Pulmonary artery endothelial cell (primary cell): ENCODE results near the gene CLCA1. TPM values are rescaled to one million over a fixed set of nuclear protein-coding genes. Genes with fewer than 3 reads are reported as not detected.

ENCODE experiments used
- DNase-seq: peaks from one replicate; pipeline ENCODE4 v3.0.0-alpha.2; 2011; ENCODE audit warnings: low read depth, low spot score
- total RNA-seq: library from RNA; depleted of rRNA; stranded (reverse); fragments of >200 nt; gene quantifications from 2 replicates; pipeline ENCODE4 v1.2.3, GENCODE V29; 2014

Gene CLCA1
- total RNA-seq, 1 donor from 2014 or later = not detected

DNA sequence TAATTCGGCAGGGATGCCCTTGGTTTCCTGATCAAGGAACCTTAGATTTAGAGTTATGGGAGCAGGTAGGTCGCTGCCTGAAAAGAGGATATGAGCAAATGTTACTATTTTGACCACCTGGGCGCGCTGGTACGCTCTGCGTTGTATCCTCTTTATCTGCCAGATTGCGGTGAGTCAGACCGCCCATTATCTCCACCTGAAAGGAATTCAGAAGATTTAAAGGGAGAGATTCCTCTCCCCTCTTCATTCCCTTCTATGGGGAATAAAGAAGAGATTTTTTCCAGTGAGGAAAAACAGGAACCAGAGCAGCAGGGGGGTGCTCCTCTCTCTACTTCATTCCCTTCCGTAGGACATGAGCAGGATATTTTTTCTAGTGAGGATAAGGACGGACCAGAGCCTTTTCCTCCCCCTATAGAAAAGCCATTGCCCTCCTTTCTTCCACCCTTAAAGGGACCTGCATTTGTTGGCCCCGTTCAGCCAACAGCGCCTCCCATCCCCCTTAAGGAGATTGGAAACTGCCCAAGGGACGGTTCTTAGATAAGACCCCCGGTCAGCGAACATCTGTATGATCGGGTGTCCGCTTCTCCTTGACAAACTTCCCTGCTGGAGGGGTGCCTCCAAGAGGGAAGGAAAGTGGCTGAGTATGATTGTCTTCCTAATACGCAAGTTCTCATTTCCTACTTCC, 34.1 kb downstream of the CLCA1 start:
- no peak for DNase-seq

DNA sequence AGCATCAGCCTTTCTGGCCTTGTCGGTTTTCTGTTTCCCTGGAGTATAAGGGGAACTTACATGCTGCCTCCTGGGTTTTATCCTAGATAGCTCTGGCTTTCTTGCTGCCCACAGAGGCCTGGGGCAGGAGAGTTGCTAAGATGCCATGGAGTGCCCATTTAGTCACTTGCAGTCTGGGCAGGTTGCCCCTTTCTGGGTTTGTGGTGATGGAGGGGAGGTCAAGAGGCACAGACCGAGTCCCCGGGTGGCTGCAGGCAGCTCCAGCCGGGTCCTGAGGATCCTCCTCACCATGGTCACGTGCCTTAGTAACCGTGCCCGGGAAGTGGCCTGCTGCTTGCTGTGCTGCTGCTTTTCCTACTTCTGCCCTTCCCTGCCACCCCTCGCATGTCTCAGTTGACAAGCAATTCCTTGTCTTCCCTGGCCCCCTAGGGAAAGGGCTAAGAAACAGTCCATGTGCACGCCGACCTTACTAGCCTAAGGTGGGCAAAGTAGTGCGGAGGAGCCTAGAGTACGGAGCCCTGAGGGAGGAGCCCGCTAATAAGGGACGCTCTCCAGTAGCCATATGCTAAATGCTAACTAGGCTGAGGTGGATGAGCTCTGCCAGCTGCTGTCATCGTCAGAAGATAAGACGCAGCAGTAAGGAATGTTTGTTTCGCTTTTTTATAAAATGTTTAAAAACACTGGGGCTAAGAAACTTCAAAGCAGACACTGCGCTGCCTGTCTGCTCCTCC, 34.8 kb downstream of the CLCA1 start:
- no peak for DNase-seq

DNA sequence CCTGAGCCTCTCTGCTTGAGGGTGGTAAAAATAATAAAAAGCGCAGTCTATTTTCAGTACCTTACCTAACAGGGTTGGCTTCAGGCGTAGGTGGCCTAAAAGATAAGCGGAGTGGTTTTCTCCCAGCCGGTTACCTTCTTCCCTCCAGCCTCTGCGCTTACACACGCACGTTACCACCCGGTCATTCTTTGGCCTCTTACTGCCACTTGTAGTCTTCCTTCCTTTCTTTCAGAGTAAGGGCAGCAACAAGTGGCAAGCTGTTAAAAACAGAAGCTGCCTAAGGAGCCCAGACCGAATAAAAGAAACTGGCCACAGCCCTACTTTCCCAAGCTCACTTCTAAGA, 35.4 kb downstream of the CLCA1 start:
- no peak for DNase-seq

DNA sequence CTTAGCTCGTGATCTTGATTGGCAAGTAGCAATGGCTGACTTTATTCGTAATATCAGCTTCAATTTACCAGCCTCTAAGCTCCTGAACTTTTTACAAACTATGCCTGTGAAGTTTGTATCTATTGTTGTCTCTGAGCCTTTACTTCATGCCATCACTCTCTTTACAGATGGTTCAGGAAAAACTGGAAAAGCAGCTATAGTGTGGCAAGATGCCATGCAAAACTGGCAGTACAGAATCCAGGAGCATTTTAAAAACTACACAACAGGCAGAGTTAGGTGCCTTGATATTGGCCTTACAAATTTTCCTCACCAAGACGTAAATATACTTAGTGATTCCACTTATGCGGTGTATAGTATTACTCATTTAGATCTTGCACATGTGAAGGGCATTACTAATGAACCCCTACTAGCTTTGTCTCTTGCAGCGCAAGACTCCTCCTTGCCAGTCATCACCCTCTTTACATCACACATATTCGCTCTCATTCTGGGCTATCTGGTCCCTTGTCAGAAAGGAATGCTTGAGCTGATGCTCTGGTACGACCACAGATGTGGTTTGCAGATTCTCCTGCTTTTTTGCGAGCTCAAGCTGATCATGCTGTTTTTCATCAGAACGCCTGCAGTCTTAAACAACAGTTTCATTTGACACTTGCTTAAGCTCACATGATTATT, 36.3 kb downstream of the CLCA1 start:
- DNase-seq = no peak

DNA sequence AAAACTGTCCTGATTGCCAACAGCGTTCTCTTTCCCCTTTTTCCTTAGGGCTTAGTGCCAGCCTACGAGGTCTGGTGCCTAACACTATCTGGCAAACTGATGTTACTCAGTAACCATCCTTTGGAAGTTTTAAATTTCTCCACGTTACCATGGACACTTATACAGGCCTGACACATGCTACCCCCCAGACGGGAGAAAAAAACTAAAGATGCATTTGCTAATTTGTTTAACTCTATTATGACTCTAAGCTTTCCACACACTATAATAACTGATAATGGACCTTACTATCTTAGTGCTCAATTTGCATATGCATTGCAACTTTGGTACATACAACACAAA, 36.8 kb downstream of the CLCA1 start:
- no peak for DNase-seq

DNA sequence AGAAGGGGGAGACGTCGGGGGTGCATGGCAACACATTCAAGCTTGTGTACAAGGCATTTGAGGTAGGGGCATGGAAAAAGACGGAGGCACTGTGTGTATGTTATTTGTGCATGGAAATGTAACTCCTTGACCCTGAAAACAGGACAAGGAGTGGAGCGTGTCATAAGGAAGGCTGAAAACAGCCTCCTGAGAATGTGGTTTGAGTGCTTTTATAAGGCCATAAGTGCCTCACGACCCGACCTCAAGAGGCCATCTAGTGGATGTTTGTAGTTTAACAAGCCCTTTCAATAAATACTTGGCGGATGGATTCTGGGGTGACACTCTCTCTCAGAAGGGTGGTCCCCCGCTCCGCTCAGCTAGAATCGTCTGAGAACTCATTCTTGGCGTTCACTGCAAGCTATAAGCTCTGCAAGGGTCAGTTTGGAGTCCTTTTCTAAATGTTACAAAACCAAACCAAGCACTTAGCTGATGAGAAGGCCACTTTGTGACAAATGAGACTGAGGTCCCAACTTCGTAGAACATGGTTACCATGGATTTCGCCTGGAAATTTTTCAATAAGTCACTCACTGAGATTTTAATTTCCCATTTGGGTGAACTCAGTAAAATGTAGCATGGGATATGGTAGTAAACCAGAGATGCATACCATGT, 39.3 kb downstream of the CLCA1 start:
- DNase-seq = no peak

DNA sequence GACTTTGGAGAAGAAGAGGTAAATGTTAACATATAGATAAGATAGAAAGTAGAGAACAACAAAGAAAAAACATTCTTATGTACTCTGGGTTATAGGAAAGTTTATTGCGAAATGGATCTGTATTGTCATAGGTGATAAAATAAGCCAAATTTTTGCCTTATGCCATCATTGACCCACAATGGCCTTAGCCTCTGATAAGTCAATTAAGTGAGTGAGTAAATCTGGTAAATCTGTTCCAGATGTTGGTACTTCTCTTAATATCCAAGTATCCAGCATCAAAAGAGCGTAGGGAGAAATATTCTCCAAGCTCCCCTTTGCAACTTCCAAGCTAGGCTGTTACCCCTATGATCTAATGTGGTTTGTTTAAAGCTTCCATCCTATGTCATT, 39.8 kb downstream of the CLCA1 start:
- DNase-seq = no peak

DNA sequence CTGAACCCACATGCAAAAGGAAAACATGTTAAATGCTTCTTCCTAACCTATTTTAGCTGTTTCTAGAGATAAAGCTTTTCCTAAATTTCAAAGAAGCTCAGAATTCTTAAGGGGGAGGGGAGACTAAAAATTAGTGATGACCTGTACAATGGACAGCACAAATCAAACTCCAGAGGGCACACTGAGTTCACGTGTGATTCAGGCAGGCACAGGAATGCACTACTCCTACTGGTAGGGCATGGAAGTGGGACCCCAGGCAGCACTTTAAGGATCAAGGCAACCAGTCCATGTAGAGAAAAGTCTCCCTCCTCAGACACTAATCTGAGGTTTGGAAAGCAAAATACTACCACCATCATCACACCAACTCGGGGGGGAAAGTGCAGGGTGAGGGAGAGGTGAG, 46.9 kb downstream of the CLCA1 start:
- DNase-seq = no peak

DNA sequence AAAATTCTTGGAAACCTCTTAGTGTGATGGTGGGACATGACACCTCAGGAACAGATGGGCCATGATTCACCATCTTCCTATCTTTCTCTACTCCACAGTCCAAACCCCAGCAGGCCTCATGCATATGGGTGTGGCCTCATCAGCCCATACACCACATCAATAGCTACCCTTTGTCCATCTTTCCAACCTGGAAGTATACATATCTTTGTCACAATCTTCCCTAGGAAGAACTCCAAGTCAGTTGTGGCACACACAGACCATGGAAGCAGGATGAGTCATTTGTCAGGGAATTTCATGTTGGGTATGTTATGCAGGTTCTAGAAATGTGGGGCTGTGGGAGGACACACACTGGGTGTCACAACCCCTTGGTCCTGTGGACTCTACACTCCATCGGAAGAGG, 47.6 kb downstream of the CLCA1 start:
- DNase-seq = no peak

DNA sequence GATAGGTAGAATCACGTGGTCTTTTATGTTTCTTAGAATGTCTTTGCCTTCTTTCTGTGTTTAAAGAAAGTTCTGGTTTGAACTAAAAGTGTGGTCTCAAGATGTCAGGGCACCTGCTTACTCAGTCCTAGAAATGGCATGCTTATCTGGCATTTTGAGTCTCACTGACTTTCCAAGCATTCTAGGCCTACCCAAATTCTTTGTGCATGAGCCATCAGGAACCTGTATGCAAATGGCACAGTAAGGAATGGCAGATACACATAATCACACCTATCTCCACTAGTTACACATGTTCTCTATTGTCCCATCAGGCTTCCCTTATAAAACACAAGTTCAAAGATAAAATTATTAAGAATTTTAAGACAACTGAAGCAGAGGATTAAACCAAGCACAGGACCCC, 48.6 kb downstream of the CLCA1 start:
- no peak for DNase-seq

DNA sequence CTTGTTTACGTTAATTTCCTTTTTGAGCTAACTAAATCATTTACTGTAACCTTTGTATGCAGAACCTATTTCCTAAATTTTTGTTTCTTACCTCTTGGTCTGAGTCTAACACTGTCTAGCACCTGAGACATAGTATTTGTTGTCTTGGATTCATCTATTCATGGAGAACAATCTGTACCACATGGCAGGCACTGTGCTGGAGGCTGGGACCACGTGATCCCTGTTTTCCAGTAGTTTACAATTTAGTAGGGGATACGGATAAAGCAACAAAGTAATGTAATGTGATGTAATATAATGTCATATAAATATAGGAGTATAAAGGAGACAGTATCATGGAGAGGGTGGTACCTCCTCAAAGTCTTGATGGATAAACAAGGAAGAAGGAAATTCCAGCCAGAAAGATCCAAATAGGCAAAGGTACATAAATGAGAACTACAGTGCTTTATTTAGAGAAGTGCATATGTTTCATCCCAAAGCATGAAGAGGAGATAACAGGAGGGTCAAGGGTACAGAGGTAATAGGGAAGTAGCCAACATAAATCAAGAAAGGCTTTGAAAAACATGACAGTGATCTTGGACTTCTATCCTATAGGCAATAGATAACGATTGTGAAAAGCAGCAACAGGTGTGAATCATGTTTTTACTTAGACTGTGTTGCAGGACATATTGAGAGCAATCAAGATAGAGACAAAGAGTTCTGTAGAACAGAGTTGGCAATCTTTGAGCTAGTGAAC, 52.2 kb downstream of the CLCA1 start:
- no peak for DNase-seq

DNA sequence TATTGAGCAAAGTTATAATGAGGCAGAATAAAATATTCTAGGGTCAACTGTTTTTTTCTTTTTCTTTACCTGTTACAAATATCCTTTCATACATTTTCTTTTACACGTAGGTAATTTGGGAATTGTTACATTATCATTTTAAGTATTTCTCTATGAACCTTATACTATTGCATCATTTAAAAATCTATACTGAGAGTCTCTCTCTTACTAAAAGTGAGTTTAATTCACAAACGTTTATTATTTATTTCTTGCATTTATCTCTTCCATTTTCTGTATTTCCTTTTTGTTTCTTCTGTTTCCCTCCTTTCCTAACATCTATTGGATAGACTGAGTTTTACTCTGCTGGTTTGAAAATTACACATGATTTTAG, 52.8 kb downstream of the CLCA1 start:
- DNase-seq = no peak

DNA sequence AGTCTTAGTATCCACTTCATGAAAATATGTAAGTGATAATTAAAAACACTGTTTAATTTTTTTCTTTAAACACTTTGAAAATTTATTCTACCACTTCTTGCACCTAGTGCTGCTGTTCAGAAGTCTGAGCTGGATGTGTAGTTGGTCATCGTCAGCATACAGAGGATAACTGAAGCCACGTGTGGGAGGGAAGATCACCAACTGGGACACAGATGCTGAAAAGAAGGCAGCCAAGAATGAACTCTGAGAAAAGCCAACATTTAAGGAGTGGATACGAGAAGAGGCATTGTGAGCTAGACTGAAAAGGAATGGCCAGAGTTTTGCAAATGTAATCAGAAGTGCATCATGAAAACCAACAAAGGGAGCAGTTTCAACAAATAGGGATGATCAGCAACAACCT, 53.5 kb downstream of the CLCA1 start:
- no peak for DNase-seq

DNA sequence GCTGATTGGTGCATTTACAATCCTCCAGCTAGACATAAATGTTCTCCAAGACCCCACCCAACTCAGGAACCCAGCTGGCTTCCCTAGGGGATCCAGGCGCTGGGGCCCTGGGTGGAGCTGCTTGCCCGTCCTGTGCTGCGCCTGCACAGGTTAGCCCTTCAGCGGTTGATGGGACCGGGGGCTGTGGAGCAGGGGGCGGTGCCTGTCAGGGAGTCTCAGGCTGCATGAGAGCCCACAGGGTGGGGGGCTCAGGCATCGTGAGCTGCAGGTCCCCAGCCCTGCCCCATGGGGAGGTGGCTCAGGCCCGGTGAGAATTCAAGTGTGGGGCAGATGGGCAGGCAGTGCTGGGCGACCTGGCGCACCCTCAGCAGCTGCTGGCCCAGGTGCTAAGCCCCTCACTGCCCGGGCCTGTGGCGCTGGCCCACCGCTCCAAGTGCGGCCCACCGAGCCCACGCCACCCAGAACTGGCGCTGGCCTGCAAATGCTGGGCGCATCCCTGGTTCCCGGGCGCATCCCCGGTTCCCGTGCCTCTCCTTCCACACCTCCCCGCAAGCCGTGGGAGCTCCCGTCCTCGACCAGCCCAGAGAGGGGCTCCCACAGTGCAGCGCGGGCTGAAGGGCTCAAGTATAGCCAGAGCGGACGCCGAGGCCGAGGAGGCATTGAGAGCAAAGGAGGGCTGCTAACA, 55.1 kb downstream of the CLCA1 start:
- no peak for DNase-seq

DNA sequence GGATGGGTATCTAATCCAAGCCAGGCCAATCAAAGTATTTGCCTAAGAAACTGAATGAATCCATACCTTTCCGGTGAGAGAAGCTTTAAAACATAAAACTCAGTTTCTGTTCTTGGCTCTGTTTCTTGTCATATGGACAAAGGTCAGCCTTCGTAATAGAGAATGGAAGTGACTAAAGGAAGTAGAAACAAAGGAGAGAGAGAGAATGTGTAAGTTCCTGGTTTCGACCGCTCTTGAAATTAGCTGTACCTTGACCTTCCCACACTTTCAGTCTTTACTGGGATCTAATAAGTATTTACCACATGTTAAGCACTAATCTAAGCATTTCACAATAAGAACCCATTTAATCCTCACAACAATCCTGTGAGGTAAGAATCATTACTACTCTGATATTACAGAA, 58.6 kb downstream of the CLCA1 start:
- peak; percentile 85 for DNase-seq

DNA sequence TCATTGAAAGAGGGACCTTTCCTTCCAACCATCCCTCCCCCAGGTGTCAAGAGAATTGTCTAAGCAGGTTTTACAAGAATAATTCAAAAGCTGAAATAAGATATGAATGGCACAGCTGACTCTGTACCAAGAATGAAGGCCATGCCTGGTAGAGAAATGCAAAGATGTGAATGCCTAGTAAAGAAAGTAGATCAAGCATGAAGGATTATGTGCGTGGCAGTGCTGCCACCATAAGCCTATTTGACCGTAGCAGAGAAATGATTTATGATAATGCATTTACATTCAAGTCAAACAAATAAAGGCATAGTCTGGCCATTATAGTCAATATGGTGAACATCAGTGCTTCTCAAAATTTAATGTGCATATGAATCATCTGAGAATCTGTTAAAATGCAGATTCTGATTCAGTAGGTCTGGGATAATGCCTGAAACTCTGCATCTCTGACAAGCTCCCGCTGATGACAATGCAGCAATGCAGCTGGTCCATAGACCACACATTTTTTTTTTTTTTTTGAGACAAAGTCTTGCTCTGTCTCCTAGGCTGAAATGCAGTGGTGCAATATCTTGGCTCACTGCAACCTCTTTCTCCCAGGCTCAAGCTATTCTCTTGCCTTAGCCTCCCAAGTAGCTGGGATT, 61.6 kb downstream of the CLCA1 start:
- no peak for DNase-seq

DNA sequence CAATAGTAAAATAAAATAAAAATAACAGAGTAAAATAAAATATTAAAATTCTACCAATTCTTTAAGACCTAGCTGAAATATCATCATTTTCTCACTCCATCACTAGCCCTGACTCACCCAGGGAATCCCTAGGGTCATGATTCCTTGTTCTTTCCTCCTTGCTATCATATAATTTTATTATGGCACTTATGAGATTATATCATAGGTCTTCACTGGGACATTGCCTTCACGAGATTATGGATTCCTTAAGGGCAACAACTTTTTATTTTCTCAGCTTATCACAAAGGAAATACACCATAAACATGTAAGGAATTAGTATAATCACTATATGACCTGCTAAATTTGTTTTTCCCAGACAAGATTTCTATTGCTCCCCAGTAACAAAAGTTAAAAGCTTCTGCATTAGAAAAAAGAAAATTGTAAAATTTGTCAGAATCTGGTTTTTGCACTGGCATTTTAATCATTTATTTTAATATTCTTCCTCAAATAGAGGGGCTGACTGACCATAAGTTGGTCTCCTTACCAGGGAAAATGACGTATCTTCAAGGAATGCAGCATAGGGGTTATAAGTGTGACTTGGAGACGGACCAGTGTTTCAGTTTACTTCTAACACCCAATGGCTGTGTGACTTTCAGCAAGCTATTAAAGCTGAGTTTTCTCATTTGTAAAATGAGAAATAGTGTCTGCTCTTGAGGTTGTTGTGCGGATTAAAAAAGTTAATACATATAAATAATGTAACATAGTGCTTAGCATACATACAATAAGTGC, 69.4 kb downstream of the CLCA1 start:
- no peak for DNase-seq

DNA sequence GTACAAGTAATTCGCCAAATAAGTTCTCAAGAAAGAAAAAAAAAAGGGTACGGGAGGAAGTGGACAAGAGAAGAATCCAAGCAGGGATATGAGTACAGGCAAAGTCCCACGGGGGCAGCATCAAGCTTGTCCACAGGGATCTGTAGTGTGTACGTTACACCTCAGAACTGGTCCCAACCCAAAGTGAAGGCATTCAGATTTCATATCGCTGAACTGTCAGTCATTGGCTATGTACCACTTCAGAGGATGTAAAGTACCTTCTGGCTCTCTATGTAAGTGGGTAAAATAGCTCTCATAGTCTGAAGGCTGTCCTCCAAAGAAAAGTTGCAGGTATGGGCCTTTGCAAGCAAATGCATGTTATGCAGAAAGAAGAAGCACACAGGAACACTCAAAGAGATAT, 70.0 kb downstream of the CLCA1 start:
- DNase-seq = no peak

DNA sequence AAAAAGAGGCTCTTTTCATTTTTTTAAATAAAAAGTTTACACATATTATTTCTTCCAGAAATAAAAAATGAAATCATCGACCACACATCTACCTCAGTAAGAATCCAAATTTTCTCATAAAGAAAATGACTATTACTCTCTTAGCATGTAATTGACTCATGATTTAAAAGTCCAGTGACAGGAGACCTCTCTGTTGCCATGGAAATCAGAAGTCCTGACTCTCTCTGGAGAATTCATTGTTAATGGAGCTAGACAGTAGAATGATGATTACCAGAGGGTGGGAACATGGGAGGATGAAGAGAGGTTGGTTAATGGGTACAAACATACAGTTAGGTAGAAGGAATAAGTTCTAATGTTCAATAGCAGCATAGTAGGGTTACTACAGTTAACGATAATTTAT, 73.1 kb downstream of the CLCA1 start:
- DNase-seq = no peak

DNA sequence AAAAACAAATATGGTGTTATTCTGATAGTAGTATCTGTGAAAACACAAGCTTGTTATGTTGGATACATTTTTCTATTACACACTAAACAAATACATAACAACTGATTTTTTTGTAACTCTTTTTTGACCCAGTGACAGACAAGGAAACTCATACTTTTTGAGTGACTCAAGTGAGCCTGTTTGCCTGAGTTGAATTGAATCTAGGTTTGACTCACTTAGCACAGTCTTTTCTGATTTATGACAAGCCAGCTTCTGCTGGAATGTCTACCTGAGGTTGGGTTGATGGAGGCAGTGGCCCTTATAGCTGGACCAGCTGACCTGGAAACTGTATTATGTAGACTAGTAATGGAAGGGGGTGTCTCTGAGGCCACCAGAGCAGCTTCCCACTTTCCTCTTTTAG, 73.9 kb downstream of the CLCA1 start:
- DNase-seq = no peak
